NCI-H2107 (cell line): ENCODE data around the gene TSSK3.

Source experiments
- DNase-seq: peaks from one replicate; lab custom pipeline; 2025; lab: John Stamatoyannopoulos, UW

TSSK3 gene

GRCh38 chr1:32400876-32401631 lies 38.7 kb downstream of the TSSK3 start:
- DNase-seq: peak; percentile 82

DNA sequence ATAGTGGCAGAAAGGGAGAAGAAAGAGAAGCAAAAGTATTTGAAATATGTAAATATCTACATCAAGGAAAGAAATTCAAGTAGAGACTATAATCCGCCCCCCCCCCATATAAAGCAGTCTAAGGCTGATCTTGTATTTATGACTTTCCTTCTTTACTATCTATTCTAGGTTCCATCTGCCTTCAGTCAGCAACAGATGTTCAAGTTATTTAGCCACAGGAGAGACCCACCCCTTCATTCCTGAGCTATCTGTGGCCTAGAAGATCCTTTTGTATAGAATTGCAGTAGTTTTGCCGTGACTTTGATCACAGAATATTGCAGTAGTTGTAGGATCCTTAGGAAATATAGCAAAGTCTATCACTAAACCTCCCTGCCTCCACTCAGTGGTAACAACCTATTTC lies 42.6 kb downstream of the TSSK3 start:
- no peak for DNase-seq

- no peak for DNase-seq
Observed at GRCh38 chr1:32405672-32406467, 43.5 kb downstream of the TSSK3 start.

GRCh38 chr1:32406629-32407111 lies 44.3 kb downstream of the TSSK3 start:
- DNase-seq: no peak

DNA sequence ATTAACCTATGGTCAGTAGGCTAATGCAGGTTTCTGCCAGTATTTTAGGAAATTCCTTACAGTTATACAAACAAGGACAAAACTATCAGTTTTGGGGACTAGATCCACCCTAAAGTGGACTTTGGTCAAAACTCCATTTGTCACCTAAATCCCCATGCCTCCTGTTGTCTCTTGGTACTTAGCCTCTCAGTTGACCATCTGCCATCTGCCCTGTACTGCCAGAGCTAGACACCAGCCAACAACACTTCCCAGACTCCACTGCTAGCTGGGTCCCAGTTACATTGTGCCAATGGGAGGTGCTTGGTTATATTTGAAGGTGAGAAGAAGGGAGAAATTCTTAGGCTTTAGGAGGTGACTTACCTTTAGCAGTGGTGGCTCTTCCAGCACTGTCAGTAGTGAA lies 48.9 kb downstream of the TSSK3 start:
- no peak for DNase-seq

GRCh38 chr1:32413507-32414185 lies 51.3 kb downstream of the TSSK3 start:
- peak; percentile 16 for DNase-seq
